OCI-LY7 (cell line): ENCODE results near the gene SPRTN. TPM values are rescaled to one million over a fixed set of nuclear protein-coding genes. Genes with fewer than 3 reads are reported as not detected.

Experiments
- BruUV-seq: library from RNA; stranded (reverse); fragments of 400-500 nt; replicated peaks from 2 replicates; lab custom pipeline; 2021; lab: Mats Ljungman, UMichigan
- CTCF ChIA-PET: fragments of 300-600 bp; sonication (Branson Sonifier 250); formaldehyde crosslinking; loops from one replicate; lab custom pipeline; 2022; ENCODE audit warnings: antibody characterized with exemption; ENCODE audit not compliant: unreplicated experiment; lab: Charles Lee
- POLR2A ChIA-PET: fragments of 300-600 bp; sonication (Branson Sonifier 250); formaldehyde crosslinking; loops from one replicate; lab custom pipeline; 2022; ENCODE audit warnings: antibody characterized with exemption; lab: Charles Lee
- DNase-seq: peaks from one replicate; pipeline ENCODE4 v3.0.0-alpha.2; 2015; ENCODE audit warnings: low spot score
- H2AFZ ChIP-seq: fragments of 200-600 bp; sonication (generic), shearing (Covaris generic); 2 replicates; pipeline ENCODE4 v1.6.1; 2014; ENCODE audit warnings: mild to moderate bottlenecking, antibody characterized with exemption, low read length, moderate library complexity
- H3K27ac ChIP-seq: fragments of 200-600 bp; sonication (generic); 2 replicates; pipeline ENCODE4 v1.5.1; 2014; ENCODE audit warnings: mixed run types, low read depth, mild to moderate bottlenecking, moderate library complexity, low read length, inconsistent platforms; ENCODE audit not compliant: poor library complexity, severe bottlenecking
- H3K36me3 ChIP-seq: fragments of 200-600 bp; sonication (generic); 2 replicates; pipeline ENCODE4 v1.6.1; 2014; ENCODE audit warnings: mild to moderate bottlenecking, antibody characterized with exemption, low read length, moderate library complexity, mixed read lengths; ENCODE audit not compliant: insufficient read depth
- H3K4me1 ChIP-seq: fragments of 200-600 bp; sonication (generic); 2 replicates; pipeline ENCODE4 v1.5.1; 2014; ENCODE audit warnings: mild to moderate bottlenecking, low read length; ENCODE audit not compliant: insufficient read depth, poor library complexity, severe bottlenecking
- H3K4me2 ChIP-seq: fragments of 200-600 bp; sonication (generic); 2 replicates; pipeline ENCODE4 v1.6.1; 2014; ENCODE audit warnings: mild to moderate bottlenecking, low read length
- H3K4me3 ChIP-seq: fragments of 200-600 bp; sonication (generic); 2 replicates; pipeline ENCODE4 v1.5.1; 2014; ENCODE audit warnings: mild to moderate bottlenecking, low read depth, low read length; ENCODE audit not compliant: poor library complexity, severe bottlenecking
- H3K79me2 ChIP-seq: fragments of 200-600 bp; sonication (generic); 2 replicates; pipeline ENCODE4 v1.6.1; 2016; ENCODE audit warnings: low read depth, mild to moderate bottlenecking, low read length, moderate library complexity, mixed read lengths; ENCODE audit not compliant: insufficient read depth
- H3K9me2 ChIP-seq: fragments of 200-600 bp; sonication (generic); 2 replicates; pipeline ENCODE4 v1.6.1; 2016; ENCODE audit warnings: mild to moderate bottlenecking, low read length, mixed read lengths; ENCODE audit not compliant: insufficient read depth
- H3K9me3 ChIP-seq: fragments of 200-600 bp; sonication (generic); 2 replicates; pipeline ENCODE4 v1.6.1; 2014; ENCODE audit warnings: mild to moderate bottlenecking, mixed run types, low read length, mixed read lengths
- H4K20me1 ChIP-seq: fragments of 200-600 bp; sonication (generic); 2 replicates; pipeline ENCODE4 v1.6.1; 2014; ENCODE audit warnings: mild to moderate bottlenecking, antibody characterized with exemption, low read length, moderate library complexity, mixed read lengths; ENCODE audit not compliant: insufficient read depth
- EZH2phosphoT487 ChIP-seq: fragments of 200-600 bp; sonication (generic); IDR thresholded peaks from 2 replicates; pipeline ENCODE4 v1.6.1; 2018; ENCODE audit warnings: low read depth, borderline replicate concordance, mild to moderate bottlenecking, mixed run types, antibody characterized with exemption, low read length, moderate library complexity, mixed read lengths
- intact Hi-C: fragments of 100-400 bp; cut with micrococcal nuclease; formaldehyde crosslinking; loops from one replicate; pipeline ENCODE4 v1.10.0; 2022; ENCODE audit not compliant: unreplicated experiment
- total RNA-seq, 2 experiments: library from RNA; depleted of rRNA in 1 of 2; stranded (reverse); fragments of >200 nt in 1 of 2; shearing (Covaris generic) in 1 of 2; gene quantifications; 2 replicates each; pipeline ENCODE4 v1.2.3, GENCODE V29; 2014 to 2022
- TF ChIP-seq, protein P1 (sequence below): fragments of 200-600 bp; sonication (generic); conservative IDR thresholded peaks from 2 replicates; pipeline ENCODE4 v1.5.1; 2014; ENCODE audit warnings: mild to moderate bottlenecking, antibody characterized with exemption, low read length, moderate library complexity, mixed read lengths

SPRTN gene
- total RNA-seq, 2 experiments from 2014 or later = 10.9 to 16.4 TPM

DNA sequence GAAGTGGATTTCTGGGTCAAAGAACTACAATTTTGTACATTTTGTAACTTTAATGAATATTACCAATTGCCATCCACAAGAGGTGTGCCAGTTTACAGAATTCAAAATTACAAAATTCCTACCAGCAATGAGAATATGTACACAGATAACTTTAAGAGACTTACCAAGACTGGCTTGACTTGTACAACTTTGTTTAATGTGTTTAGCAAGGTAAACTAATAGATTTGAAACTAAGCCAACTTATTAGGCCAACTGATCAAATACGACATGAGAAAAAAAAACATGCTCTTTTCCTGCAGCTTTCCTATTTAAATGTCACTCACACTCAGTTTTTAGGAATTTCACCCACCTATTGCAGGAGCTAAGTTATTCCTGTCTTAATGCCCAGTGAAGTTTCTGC lies 11.8 kb upstream of the SPRTN start:
- Histone ChIP-seq H4K20me1 (0 out of 2 replicates have a peak, but pooled peaks cover 4% of the 10 kb centered on the region), H3K4me1 (no peaks in the 10 kb centered on the region), H2AFZ (no peak overlapping the region), H3K9me3 (no peaks in the 10 kb centered on the region), H3K79me2 (peaks cover 4% of the 10 kb centered on the region; the same call in 1 of the 2 replicates), H3K36me3 (peaks cover 6% of the 10 kb centered on the region), H3K4me3 (no peak overlapping the region), H3K27ac (no peak overlapping the region), H3K9me2 (no peaks in the 10 kb centered on the region), H3K4me2 (no peak overlapping the region)
- no peak for TF ChIP-seq EZH2phosphoT487
- TF ChIP-seq, protein P1, sequence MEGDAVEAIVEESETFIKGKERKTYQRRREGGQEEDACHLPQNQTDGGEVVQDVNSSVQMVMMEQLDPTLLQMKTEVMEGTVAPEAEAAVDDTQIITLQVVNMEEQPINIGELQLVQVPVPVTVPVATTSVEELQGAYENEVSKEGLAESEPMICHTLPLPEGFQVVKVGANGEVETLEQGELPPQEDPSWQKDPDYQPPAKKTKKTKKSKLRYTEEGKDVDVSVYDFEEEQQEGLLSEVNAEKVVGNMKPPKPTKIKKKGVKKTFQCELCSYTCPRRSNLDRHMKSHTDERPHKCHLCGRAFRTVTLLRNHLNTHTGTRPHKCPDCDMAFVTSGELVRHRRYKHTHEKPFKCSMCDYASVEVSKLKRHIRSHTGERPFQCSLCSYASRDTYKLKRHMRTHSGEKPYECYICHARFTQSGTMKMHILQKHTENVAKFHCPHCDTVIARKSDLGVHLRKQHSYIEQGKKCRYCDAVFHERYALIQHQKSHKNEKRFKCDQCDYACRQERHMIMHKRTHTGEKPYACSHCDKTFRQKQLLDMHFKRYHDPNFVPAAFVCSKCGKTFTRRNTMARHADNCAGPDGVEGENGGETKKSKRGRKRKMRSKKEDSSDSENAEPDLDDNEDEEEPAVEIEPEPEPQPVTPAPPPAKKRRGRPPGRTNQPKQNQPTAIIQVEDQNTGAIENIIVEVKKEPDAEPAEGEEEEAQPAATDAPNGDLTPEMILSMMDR = no peak
- BruUV-seq = no TSS peak
- ChIA-PET CTCF (no interaction called here), POLR2A (interaction anchor here (1.9 kb wide), 1 partner anchor 8 kb away, joined by 10 read pairs; no protein-coding TSS in a partner anchor)
- intact Hi-C loops = no loop called here
- no peak for DNase-seq

DNA sequence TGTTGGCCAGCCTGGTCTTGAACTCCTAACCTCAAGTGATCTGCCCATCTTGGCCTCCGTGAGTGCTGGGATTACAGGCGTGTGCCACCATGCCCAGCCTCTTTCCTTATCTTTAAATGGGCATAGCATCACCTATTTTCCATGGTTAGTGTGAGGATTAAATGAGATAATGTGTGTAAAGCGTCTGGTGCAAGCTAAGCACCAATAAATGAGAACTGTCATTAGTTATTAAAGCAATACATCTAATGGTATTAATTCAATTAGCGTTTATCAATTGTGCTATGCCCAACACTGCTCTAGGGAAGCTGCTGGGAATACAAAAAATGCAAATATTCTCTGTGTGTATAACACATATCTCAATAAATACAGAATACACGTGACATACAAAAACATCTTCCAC lies 10.5 kb upstream of the SPRTN start:
- Histone ChIP-seq H3K4me2 (no peak overlapping the region), H3K27ac (no peak overlapping the region), H3K79me2 (peaks cover 18% of the 10 kb centered on the region; the same call in 1 of the 2 replicates), H3K9me2 (no peaks in the 10 kb centered on the region), H3K36me3 (peaks cover 15% of the 10 kb centered on the region), H2AFZ (no peak overlapping the region), H4K20me1 (0 out of 2 replicates have a peak, but pooled peaks cover 4% of the 10 kb centered on the region), H3K9me3 (no peaks in the 10 kb centered on the region), H3K4me1 (peaks cover under 1% of the 10 kb centered on the region), H3K4me3 (no peak overlapping the region)
- CTCF ChIA-PET = no interaction called here
- POLR2A ChIA-PET = no interaction called here
- intact Hi-C loops = no loop called here
- no peak for TF ChIP-seq EZH2phosphoT487
- TF ChIP-seq, protein P1 = no peak
- BruUV-seq = no TSS peak
- no peak for DNase-seq

- ChIA-PET POLR2A (no interaction called here), CTCF (no interaction called here)
- no TSS peak for BruUV-seq
- Histone ChIP-seq H3K9me2 (no peaks in the 10 kb centered on the region), H3K4me1 (peaks cover 15% of the 10 kb centered on the region), H3K79me2 (peaks cover 37% of the 10 kb centered on the region), H4K20me1 (peaks cover 20% of the 10 kb centered on the region), H3K27ac (no peak overlapping the region), H3K4me3 (no peak overlapping the region), H3K36me3 (peaks cover 31% of the 10 kb centered on the region), H3K9me3 (no peaks in the 10 kb centered on the region), H2AFZ (no peak overlapping the region), H3K4me2 (no peak overlapping the region)
- intact Hi-C loops = no loop called here
- TF ChIP-seq, protein P1 = no peak
- no peak for DNase-seq
Observed at GRCh38 chr1:231329483-231329882, 8.6 kb upstream of the SPRTN start.
